IPS-18a (cell line): ENCODE data around the gene DLL1.
"Not testable (repeated sequence)": the region's sequence is repeated elsewhere in the genome, so short reads cannot be mapped to it uniquely, and the experiment has no call there.

Experiments used
- H3K27ac ChIP-seq: one replicate; pipeline ENCODE4 v1.5.1; 2013; ENCODE audit warnings: low read length
- H3K27me3 ChIP-seq: one replicate; pipeline ENCODE4 v1.6.1; 2013; ENCODE audit warnings: mild to moderate bottlenecking, low read length; ENCODE audit not compliant: control insufficient read depth, insufficient read depth
- H3K36me3 ChIP-seq: one replicate; pipeline ENCODE4 v1.6.1; 2013; ENCODE audit warnings: low read depth, low read length; ENCODE audit not compliant: control insufficient read depth
- H3K4me1 ChIP-seq: one replicate; pipeline ENCODE4 v1.6.1; 2013; ENCODE audit warnings: low read depth, low read length; ENCODE audit not compliant: control insufficient read depth
- H3K4me3 ChIP-seq: one replicate; pipeline ENCODE4 v1.5.1; 2013; ENCODE audit warnings: low read length
- H3K9ac ChIP-seq: one replicate; pipeline ENCODE4 v1.6.1; 2013; ENCODE audit warnings: mild to moderate bottlenecking, low read length, moderate library complexity
- H3K9me3 ChIP-seq: one replicate; pipeline ENCODE4 v1.6.1; 2013; ENCODE audit warnings: low read depth, low read length; ENCODE audit not compliant: control insufficient read depth

The DLL1 gene, protein sequence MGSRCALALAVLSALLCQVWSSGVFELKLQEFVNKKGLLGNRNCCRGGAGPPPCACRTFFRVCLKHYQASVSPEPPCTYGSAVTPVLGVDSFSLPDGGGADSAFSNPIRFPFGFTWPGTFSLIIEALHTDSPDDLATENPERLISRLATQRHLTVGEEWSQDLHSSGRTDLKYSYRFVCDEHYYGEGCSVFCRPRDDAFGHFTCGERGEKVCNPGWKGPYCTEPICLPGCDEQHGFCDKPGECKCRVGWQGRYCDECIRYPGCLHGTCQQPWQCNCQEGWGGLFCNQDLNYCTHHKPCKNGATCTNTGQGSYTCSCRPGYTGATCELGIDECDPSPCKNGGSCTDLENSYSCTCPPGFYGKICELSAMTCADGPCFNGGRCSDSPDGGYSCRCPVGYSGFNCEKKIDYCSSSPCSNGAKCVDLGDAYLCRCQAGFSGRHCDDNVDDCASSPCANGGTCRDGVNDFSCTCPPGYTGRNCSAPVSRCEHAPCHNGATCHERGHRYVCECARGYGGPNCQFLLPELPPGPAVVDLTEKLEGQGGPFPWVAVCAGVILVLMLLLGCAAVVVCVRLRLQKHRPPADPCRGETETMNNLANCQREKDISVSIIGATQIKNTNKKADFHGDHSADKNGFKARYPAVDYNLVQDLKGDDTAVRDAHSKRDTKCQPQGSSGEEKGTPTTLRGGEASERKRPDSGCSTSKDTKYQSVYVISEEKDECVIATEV

DNA sequence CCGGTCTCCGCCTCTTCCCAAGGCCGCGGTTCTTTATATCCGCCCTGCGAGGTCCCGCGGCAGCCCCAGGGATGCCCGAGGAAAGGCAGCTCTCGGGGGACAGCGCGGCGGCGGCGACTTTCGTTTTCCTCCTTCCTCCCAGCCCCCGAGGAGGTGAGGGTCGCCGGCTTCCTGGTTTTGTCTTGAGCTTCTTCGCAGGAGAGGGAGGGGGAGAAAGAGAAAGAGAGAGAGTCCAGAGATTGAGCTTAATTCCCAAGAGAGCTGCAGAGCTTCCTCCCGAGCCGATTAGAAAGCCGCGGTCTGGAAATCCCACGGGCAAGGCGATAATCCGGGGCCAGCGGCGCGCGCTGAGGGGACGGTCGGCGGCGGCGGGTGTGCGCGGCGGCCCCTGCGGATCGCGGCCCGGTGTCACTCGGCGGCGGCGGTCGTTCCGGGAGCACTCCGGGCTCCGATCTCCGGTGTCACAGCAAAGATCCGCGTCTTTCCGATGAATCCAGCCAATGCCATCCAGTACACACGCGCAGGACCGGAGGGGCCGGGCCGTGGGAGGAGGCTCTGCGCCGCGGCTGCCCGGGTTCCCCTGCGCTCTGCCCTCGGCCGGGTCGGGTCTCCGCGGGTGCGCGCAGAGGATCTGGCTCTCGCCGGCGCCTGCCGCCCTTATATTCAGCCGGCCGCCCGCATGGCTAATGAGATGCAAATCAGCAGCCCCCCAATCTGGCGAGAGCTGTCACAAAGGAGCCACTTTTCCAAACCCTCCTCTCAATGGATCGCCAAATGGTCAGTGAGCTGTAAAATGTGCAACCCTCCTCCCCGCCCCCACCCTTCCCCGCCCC is at the start of gene DLL1:
DLL1 (minus strand) TSS at position 783 of the 833 bp plus-strand sequence. CDS start 939 bp downstream, outside the sequence.
- Histone ChIP-seq H3K4me3 (peak within 1 kb of the TSS; percentile 67), H3K27ac (no peak within 1 kb of the TSS), H3K27me3 (peaks cover 92% of the 10 kb centered on the region), H3K36me3 (no peaks in the 10 kb centered on the region), H3K4me1 (peaks cover 52% of the 10 kb centered on the region), H3K9me3 (no peaks in the 10 kb centered on the region), H3K9ac (no peak within 1 kb of the TSS)

GRCh38 chr6:170335199-170335598 is 44.3 kb upstream of the DLL1 start:
- H3K27ac ChIP-seq, H3K27me3 ChIP-seq, H3K4me3 ChIP-seq, H3K9me3 ChIP-seq, H3K9ac ChIP-seq, H3K4me1 ChIP-seq: not testable (repeated sequence)
- peaks cover 18% of the 10 kb centered on the region for H3K36me3 ChIP-seq

GRCh38 chr6:170329321-170329720 is 38.4 kb upstream of the DLL1 start:
- no peaks in the 10 kb centered on the region for H3K9me3 ChIP-seq
- H3K36me3 ChIP-seq: peaks cover 27% of the 10 kb centered on the region
- H3K27me3 ChIP-seq: no peaks in the 10 kb centered on the region
- no peak overlapping the region for H3K27ac ChIP-seq
- no peaks in the 10 kb centered on the region for H3K4me1 ChIP-seq
- H3K4me3 ChIP-seq: no peak overlapping the region
- no peak overlapping the region for H3K9ac ChIP-seq

DNA sequence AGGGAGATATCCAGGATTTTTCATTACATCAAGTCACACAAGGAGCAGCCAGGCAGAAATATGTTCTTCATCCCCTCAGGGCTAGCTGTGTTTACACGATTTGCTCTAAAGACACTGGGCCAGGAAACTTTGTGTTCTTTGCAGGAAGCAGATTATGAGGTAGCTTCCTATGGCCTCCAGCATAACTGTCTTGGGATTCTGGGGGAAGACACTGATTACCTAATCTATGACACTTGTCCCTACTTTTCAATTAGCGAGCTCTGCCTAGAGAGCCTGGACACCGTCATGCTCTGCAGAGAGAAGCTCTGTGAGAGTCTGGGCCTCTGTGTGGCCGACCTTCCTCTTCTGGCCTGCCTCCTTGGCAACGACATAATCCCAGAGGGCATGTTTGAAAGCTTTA is 26.8 kb upstream of the DLL1 start:
- Histone ChIP-seq H3K4me3 (no peak overlapping the region), H3K27me3 (no peaks in the 10 kb centered on the region), H3K27ac (no peak overlapping the region), H3K9ac (no peak overlapping the region), H3K4me1 (peaks cover 14% of the 10 kb centered on the region), H3K36me3 (peaks cover 3% of the 10 kb centered on the region), H3K9me3 (no peaks in the 10 kb centered on the region)

- Histone ChIP-seq H3K9me3 (no peaks in the 10 kb centered on the region), H3K4me1 (peaks cover 14% of the 10 kb centered on the region), H3K27ac (no peak overlapping the region), H3K4me3 (no peak overlapping the region), H3K27me3 (no peaks in the 10 kb centered on the region), H3K36me3 (peaks cover 3% of the 10 kb centered on the region), H3K9ac (no peak overlapping the region)
Measured at GRCh38 chr6:170317076-170317475, 26.2 kb upstream of the DLL1 start.

GRCh38 chr6:170316071-170316470 is 25.2 kb upstream of the DLL1 start:
- Histone ChIP-seq H3K36me3 (peaks cover 3% of the 10 kb centered on the region), H3K9ac (no peak overlapping the region), H3K27ac (no peak overlapping the region), H3K27me3 (no peaks in the 10 kb centered on the region), H3K4me3 (no peak overlapping the region), H3K4me1 (peaks cover 14% of the 10 kb centered on the region), H3K9me3 (no peaks in the 10 kb centered on the region)

DNA sequence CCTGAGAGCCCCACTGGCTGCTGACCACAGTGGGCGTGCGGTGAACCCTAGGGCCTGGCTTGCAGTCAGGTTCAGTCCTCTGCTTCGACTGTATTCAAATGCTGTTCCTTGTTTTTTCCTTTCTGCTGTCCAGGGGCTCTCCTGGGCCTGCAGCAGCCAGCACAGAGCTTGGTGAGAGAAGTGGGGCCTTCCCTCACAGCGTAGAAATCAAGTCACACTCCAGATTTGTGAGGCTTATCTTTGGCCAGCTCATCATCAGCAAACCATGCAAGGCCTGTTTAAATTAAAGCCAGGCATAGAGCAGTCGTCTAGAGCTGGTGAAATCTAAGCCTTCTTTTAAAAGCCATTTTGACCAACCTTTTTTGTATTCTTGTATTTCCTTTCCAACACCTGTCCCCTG is 24.1 kb upstream of the DLL1 start:
- Histone ChIP-seq H3K4me3 (no peak overlapping the region), H3K36me3 (peaks cover 3% of the 10 kb centered on the region), H3K27me3 (no peaks in the 10 kb centered on the region), H3K4me1 (peaks cover 14% of the 10 kb centered on the region), H3K9ac (no peak overlapping the region), H3K27ac (no peak overlapping the region), H3K9me3 (no peaks in the 10 kb centered on the region)

DNA sequence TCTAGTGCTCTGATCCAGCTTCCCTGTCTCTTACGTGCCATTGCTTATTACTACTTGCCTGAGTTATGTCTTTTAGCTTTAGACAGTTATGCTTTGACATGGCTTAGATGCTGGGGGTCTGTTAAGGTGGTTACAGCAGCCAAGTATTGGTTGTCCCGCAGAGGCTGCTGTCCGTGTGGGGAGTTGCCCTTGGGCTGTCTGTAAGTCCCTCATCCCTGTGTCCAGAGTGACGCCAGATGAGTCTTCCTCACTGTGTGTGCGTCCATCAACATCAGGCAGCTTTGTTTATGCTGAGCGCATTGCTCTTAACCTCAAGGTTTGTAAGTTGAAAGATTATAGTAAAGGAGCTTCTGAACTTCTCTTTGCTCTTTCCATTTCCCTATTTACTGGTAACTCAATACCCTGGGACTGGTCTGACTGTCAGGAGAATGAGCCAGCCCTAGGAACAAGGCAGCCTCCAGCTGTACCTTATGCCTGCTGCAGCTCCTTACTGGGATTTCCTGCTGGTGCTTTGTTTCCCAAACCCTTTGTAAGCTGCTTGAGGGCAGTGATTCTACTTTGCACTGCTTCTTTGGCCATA is 22.9 kb upstream of the DLL1 start:
- H3K4me3 ChIP-seq: peak overlapping the region; percentile 31
- no peaks in the 10 kb centered on the region for H3K27me3 ChIP-seq
- no peaks in the 10 kb centered on the region for H3K9me3 ChIP-seq
- peaks cover 14% of the 10 kb centered on the region for H3K4me1 ChIP-seq
- H3K27ac ChIP-seq: no peak overlapping the region
- H3K36me3 ChIP-seq: peaks cover 3% of the 10 kb centered on the region
- no peak overlapping the region for H3K9ac ChIP-seq

GRCh38 chr6:170312876-170313275 is 22.0 kb upstream of the DLL1 start:
- Histone ChIP-seq H3K9ac (no peak overlapping the region), H3K36me3 (peaks cover 3% of the 10 kb centered on the region), H3K4me3 (no peak overlapping the region)

DNA sequence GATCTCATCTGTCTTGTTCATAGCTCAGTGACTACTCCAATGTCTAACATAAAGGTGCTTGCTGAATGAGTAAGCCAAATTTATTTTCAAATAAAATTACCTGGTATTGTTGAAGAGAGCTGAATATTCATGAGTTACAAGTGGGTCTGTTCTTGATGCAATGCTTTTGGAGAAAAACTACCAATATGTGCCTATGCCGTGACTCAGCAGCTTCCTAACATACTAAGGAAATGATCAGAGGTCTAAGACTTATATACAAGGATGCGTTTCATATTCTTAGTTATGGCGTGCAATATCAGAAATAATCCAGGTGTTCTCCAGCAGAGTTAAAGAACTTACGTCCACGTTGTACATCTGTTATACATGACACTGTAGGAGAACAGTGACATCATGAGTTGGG is 20.8 kb upstream of the DLL1 start:
- Histone ChIP-seq H3K27ac (no peak overlapping the region), H3K36me3 (no peaks in the 10 kb centered on the region), H3K9ac (no peak overlapping the region), H3K27me3 (peaks cover 14% of the 10 kb centered on the region), H3K4me1 (peaks cover 22% of the 10 kb centered on the region), H3K4me3 (no peak overlapping the region), H3K9me3 (no peaks in the 10 kb centered on the region)

More at GRCh38 chr6:170312876-170313275, 22.0 kb upstream of the DLL1 start:
- H3K27ac ChIP-seq: no peak overlapping the region
- peaks cover 14% of the 10 kb centered on the region for H3K4me1 ChIP-seq
- H3K9me3 ChIP-seq: no peaks in the 10 kb centered on the region
- H3K27me3 ChIP-seq: peaks cover 2% of the 10 kb centered on the region

DNA sequence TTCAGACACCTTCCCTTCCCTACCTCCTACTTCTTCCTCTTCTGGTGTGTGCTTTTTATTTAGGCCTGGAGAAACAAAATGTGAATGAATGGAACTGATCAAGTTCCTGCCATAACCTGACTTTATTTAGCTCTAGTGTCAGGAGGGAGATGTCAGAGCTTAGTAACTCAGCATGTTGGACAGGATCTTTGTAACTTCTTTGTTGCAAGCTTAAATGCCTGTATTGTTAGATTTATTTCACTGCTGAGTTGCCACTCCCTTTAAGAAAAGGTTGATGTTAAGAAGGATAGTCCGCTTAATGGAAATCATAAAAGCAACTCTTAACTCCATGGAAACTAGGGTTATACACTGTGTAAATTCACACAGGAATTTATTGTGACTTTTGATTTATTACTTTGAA is 17.9 kb upstream of the DLL1 start:
- Histone ChIP-seq H3K36me3 (no peaks in the 10 kb centered on the region), H3K27ac (no peak overlapping the region), H3K4me1 (peaks cover 16% of the 10 kb centered on the region), H3K9ac (no peak overlapping the region), H3K9me3 (peaks cover 6% of the 10 kb centered on the region), H3K27me3 (peaks cover 35% of the 10 kb centered on the region), H3K4me3 (no peak overlapping the region)
